ENCODE data around the gene EPDR1. TPM values are rescaled to one million over a fixed set of nuclear protein-coding genes. Genes with fewer than 3 reads are reported as not detected.
A peak's percentile ranks its signal among the peaks of the same experiment; 100 is the strongest.

Gene EPDR1
- total and polyA plus RNA-seq, 7 donors: 16.9 to 83.1 (median 51.9) TPM

DNA sequence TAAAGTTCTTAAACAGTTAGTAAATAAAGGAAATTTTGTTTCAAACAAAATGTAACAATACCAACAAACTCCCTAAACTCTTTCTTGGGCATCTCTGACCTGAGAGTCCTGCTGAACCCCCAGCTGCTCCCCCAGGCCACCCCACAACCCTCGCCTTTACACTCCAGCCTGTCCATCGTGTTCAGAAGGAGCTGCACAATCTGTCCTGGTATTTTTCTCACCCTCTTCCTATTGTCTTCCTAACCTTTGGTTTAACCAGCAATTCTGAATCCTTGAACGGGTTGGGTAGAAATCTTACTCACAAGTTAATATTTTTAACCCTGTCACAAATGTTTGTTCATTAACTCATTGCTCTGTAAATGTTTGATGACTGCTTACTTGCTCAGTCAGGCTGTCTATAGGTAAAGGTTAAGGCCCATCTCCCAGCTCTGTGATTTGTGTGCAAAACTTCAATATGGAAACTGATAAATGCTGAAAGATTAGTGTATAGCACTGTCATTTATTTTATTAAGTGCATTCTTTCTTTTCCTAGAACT is 20.7 kb upstream of the EPDR1 start:
- TF ChIP-seq, protein P1, sequence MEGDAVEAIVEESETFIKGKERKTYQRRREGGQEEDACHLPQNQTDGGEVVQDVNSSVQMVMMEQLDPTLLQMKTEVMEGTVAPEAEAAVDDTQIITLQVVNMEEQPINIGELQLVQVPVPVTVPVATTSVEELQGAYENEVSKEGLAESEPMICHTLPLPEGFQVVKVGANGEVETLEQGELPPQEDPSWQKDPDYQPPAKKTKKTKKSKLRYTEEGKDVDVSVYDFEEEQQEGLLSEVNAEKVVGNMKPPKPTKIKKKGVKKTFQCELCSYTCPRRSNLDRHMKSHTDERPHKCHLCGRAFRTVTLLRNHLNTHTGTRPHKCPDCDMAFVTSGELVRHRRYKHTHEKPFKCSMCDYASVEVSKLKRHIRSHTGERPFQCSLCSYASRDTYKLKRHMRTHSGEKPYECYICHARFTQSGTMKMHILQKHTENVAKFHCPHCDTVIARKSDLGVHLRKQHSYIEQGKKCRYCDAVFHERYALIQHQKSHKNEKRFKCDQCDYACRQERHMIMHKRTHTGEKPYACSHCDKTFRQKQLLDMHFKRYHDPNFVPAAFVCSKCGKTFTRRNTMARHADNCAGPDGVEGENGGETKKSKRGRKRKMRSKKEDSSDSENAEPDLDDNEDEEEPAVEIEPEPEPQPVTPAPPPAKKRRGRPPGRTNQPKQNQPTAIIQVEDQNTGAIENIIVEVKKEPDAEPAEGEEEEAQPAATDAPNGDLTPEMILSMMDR (IDR thresholded peaks at IDR 0.05): no peak
- DNase-seq (no peak), ATAC-seq (no peak)
- intact Hi-C loops (cut with DNase I): loop anchor here (2.0 to 10.0 kb wide), 4 partner anchors 208 to 475 kb away; no protein-coding TSS in a partner anchor
- WGBS, 3 donors: 68 to 82% (median 78%) methylated on average over 3 of the region's 3 CpGs
- Histone ChIP-seq H3K27me3 (ENCODE audit: insufficient read depth in 3 of 3, low read length in 2 of 3) (no peaks in the 10 kb centered on the region), H3K36me3 (ENCODE audit: insufficient read depth in 1 of 2, low read depth in 1 of 2) (no peaks in the 10 kb centered on the region), H3K9me3 (no peaks in the 10 kb centered on the region), H3K4me3 (no peak overlapping the region), H3K27ac (no peak overlapping the region), H3K4me1 (peaks cover 4% of the 10 kb centered on the region)

DNA sequence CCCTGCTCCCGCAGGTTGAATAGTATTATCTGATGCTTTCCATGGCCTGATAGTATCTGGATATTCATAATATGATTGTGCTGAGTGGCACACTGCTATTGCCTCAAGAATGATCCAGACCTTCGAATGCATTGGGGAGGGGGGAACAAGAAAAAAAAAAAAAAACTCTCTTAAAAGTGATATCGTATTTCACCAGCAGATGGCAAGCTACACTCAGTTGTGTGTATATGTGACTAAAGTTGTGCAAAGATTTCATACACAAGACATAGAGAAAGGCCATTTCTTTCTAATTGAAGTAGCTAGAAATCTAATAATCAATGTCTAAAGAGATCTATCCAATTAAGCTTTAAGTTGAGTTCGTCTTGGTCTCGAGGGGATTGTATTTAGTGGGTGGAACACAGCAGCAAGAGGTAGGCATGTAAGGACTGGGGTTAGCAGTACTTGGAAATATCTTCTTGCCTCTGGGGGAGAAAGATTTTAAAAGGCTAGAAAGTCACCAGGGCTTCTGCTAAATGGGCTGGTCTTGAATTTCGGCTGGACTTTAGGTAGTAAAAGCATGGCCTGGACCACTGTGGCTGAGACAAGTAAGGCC is 19.1 kb upstream of the EPDR1 start:
- Histone ChIP-seq H3K9me3 (no peaks in the 10 kb centered on the region), H3K4me1 (peaks cover 4% of the 10 kb centered on the region), H3K27ac (no peak overlapping the region), H3K36me3 (ENCODE audit: insufficient read depth in 1 of 2, low read depth in 1 of 2) (no peaks in the 10 kb centered on the region), H3K4me3 (no peak overlapping the region), H3K27me3 (ENCODE audit: insufficient read depth in 3 of 3, low read length in 2 of 3) (no peaks in the 10 kb centered on the region)
- intact Hi-C loops (cut with DNase I): loop anchor here (2.0 to 10.0 kb wide), 4 partner anchors 206 to 473 kb away; no protein-coding TSS in a partner anchor
- 17 to 25% (median 22%) methylated on average over 6 of the region's 6 CpGs for WGBS, 3 donors
- ATAC-seq (peak in 3 of 4 donors; percentile 35 to 76 (median 55)), DNase-seq (no peak)
- TF ChIP-seq, protein P1 (IDR thresholded peaks at IDR 0.05): peak; percentile 57

GRCh38 chr7:37901890-37902524 is 18.4 kb upstream of the EPDR1 start:
- Histone ChIP-seq H3K36me3 (ENCODE audit: insufficient read depth in 1 of 2, low read depth in 1 of 2) (no peaks in the 10 kb centered on the region), H3K9me3 (no peaks in the 10 kb centered on the region), H3K27ac (no peak overlapping the region), H3K4me3 (no peak overlapping the region), H3K4me1 (peaks cover 4% of the 10 kb centered on the region), H3K27me3 (ENCODE audit: insufficient read depth in 3 of 3, low read length in 2 of 3) (no peaks in the 10 kb centered on the region)
- TF ChIP-seq, protein P1 (IDR thresholded peaks at IDR 0.05): no peak
- DNase-seq (no peak), ATAC-seq (peak in 2 of 4 donors; percentile 27)
- intact Hi-C loops (cut with DNase I): loop anchor here (2.0 to 10.0 kb wide), 4 partner anchors 205 to 473 kb away; no protein-coding TSS in a partner anchor
- WGBS, 3 donors: 78 to 85% (median 81%) methylated on average over 2 of the region's 2 CpGs

DNA sequence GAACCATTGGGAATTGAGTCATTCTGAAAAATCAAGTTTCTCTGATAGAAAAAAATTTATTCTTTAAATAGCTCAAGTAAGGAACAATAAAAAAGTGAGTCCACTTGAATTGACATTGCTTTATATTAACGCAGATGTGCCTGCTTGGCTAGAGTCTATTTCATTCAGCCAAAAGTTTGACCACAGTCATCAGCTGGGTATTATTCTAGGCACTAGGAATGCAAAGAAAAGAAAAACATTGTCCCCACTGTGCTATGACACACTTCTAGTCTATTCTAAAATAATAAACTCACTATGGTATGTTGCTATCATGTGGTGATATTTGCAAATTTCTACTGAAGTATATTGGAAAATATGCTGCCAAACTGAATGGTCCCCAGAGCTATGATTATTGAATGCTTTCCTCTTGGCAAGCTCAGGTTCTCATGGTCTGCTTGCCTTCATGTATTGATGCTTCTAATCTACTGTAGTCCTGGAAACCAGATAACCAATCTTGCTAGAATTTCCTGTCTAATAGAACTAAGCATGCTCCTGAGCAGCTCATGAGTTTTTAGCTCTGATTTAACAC is 12.1 kb upstream of the EPDR1 start:
- no peaks in the 10 kb centered on the region for H3K36me3 ChIP-seq (ENCODE audit: insufficient read depth in 1 of 2, low read depth in 1 of 2)
- H3K27ac ChIP-seq: no peak overlapping the region
- DNase-seq: no peak
- H3K4me1 ChIP-seq: no peaks in the 10 kb centered on the region
- no peaks in the 10 kb centered on the region for H3K27me3 ChIP-seq (ENCODE audit: insufficient read depth in 3 of 3, low read length in 2 of 3)
- ATAC-seq: no peak
- H3K4me3 ChIP-seq: no peak overlapping the region
- H3K9me3 ChIP-seq: no peaks in the 10 kb centered on the region
- TF ChIP-seq, protein P1 (IDR thresholded peaks at IDR 0.05): no peak
- intact Hi-C loops (cut with DNase I): loop anchor here in 1 of 2 donors (10.0 kb wide), 1 partner anchor 466 kb away; no protein-coding TSS in a partner anchor
- WGBS, 3 donors: 82 to 90% (median 90%) methylated on average over 1 of the region's 1 CpG

Data from psoas muscle (tissue), 8 donors.